Measurements from ENCODE around the gene BRINP2.
"Not testable (repeated sequence)": the region's sequence is repeated elsewhere in the genome, so short reads cannot be mapped to it uniquely, and the experiment has no call there.

- not testable (repeated sequence) for TF ChIP-seq CTCF, POLR2A (IDR thresholded peaks at IDR 0.05)
These were observed 150.7 kb downstream of the BRINP2 start for GRCh38 chr1:177321434-177321833.

Measured in thyroid gland (tissue), 4 donors.